ENCODE results near the gene NINJ2.

Gene NINJ2

DNA sequence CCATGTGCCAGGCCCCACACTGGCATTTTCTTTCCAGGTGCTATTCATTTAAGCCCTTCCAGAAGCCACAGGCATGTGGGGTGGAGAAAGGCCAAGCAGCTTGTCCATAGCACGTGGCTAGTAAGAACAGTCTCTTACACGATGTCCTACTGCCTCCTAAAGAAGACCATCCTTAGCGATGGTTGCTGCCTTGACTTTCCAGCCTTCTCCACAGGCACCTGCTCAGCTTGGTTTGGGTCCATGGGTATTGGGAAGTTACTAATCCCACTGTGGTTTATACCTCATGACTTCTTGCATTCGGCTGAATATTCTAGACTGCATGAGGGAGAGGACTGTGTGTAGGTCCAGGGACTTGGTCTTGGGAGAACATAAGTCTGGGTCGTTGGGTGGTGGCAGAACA lies 49.2 kb downstream of the NINJ2 start:
- no peak for DNase-seq (ENCODE audit: low spot score)

DNA sequence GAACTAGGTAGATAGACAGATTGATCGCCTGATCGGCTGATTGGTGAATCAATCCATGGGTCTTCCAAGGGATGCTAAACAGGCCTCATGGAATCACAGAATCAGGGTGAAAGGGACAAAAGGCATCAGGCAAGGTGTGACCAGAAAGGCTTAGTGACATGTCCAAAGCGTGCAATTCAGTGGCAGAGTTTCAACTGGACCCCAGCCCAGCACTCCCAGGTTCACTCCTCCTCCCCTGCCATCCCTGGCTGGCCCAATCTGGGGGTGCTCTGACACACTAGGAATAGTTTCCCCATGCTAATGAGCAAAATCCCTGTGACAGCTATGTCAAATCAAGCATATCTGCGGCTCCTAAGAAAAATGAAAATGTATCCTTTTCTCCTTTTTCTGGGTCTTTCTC lies 50.4 kb downstream of the NINJ2 start:
- DNase-seq (ENCODE audit: low spot score), result no peak

DNA sequence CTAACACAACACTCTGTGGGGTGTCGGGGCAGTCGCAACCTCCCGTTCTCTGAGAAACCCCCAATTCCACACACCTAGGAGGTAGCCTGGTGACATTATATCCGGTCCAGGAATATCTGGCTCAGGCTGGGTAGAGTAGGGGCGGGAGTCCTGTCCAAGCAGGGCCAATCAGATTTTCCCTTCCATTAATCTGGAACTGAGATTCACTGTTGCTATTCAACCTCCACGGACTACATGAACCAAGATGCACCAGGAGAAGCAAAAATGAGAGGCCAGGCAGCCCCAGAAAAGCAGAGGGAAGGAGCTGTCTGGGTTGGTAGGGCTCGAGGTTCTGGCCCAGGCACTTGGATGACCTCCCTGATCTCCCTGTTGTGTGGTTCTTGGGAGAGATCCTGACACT lies 51.0 kb downstream of the NINJ2 start:
- DNase-seq (ENCODE audit: low spot score), result no peak

DNA sequence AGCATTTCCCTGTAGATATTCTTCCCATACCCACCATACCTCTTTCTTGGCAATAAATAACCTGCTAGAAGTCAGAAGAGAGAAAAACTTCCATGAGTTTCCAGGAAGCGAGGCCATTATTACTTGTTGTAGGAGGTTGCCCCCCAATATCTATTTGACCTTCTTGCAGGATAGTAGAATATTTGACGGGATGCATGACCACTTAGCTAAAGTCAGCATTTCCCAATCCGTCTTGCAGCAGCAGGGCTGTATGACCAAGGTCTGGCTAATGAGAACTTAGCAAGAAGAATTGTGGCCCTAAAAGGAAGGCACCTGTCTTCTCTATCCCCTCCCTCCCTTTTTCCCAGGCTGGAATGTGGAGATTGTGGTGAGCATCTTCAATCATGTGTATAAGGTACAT lies 51.5 kb downstream of the NINJ2 start:
- DNase-seq (ENCODE audit: low spot score), result no peak

DNA sequence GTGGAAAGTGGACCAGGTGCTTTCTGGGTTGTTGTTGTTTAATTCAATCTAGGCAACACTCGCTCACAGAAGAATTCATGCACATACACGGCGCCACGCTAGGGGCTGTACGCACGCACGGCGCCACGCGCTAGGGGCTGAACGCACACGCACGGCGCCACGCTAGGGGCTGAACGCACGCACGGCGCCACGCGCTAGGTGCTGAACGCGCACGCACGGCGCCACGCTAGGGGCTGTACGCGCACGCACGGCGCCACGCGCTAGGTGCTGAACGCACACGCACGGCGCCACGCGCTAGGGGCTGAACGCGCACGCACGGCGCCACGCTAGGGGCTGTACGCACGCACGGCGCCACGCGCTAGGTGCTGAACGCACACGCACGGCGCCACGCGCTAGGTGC lies 54.3 kb downstream of the NINJ2 start:
- DNase-seq (ENCODE audit: low spot score), result no peak

DNA sequence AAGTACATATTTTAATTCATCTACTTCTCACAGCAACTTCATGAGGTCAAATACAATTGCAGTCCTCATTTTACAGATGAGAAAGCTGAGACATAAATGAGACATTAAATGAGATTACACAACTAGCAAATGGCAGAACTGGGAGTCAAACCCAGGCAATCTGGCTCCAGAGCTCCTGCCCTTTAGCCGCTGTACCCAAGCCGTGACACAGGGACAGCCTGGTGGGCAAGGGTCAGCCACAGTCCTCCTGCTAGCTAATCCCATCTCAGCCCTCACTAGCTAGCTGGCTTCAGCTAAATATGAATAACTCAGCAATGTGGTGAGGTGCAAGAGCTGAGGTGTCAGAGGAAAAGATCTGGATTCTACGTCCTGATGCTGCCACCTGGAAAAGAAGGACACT lies 54.8 kb downstream of the NINJ2 start:
- DNase-seq (ENCODE audit: low spot score), result no peak

DNA sequence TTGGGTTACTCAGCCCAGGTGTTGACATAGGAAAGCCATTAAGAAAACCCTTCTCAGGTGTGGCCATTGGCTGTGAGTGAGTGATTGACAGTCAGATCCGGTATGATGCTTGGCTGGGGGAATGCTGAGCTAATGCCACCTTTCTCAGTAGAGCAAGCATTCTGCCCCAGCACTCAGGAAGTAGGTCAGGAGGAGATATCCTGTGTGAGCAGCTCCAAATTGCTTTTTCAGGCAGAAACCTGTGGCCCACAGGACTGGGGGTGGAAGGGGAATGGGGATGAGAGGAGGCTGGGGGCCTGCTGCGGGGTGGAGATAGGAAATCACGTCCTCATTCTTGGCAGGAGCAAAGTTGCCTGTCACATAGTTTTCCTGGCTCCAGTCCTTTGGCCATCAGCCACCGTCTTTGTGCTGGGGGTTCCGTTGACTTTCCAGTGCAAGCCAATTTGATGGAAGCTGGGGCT lies 55.7 kb downstream of the NINJ2 start:
- no peak for DNase-seq (ENCODE audit: low spot score)

DNA sequence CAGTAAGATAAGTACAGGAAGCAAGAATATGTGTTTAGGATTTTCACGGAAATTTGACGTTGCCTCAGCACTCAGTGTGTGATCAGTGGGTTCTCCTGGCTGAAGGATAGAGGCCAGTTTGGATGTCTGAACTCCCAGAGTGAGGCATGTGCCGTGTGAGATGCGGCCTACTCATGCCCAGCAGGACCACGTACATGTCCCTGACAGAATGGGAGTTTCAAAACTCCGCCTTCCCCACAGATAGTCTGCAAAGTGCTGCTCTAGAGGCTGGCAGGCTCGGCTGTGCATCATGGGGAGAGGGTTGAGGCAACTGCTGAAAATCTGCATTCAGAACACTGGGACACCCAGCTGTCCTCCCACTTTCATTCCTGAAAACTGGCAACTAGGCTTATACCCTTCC lies 58.3 kb downstream of the NINJ2 start:
- DNase-seq (ENCODE audit: low spot score), result no peak

DNA sequence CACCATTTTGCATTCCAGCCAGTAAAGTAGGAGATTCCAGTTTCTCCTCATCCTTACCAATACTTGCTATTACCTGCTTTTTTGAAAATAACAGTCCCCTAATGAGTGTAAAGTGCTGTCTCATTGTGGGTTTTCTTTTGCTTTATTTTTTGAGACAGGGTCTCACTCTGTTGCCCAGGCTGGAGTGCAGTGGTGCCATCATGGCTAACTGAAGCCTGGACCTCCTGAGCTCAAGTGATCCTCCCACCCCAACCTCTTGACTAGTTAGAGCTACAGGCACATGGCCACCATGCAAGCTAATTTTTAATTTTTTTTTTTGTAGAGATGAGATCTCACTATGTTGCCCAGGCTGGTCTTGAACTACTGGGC lies 60.6 kb downstream of the NINJ2 start:
- no peak for DNase-seq (ENCODE audit: low spot score)

DNA sequence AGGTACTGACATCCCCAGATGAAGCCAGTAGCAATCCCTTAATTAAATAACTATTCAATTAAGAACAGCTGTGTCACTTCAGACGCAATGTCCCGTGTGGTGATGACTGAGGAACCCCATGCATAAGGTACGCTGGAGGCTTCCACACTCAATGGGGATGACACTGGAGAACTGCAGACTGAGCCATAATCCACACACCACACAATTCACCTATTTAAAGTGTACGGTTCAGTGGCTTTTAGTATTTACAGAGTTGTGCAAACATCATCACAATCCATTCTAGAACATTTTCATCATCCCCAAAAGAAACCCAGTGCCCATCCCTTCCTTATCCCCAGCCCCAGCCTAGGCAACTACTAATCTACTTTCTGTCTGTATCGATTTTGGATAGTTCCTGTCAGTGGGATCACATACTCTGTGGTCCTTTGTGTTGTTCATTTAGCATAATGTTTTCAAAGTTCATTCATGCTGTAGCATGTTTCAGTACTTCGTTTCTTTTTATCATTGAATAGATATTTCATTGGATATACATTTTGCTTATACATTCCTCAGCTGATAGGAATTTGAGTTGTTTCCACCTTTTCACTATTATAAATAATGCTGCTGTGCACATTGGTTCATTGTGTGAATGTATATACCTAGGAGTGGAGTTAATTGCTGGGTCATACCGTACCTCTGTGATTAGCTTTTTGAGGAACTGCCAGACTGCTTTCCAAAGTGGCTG lies 61.1 kb downstream of the NINJ2 start:
- DNase-seq (ENCODE audit: low spot score), result no peak

DNA sequence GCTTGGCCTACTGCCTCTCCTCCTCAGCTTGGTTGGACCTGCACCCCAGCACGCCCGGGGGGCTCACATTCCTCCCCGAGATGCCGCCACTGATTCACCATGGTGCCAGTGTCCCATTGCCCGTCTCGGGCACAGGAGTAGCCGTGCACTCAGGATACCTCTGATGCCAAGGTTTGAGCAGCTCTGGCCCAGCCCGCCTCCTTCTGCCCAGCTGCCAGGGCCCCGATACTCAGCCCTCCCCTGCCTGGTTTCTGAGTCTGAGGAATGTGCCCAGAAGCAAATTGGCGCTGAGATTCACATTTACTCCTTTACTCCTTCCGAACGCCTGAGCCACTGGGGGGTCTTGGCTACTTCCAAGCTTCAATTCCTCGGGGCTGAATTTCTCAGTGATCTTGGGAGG lies 63.5 kb downstream of the NINJ2 start:
- no peak for DNase-seq (ENCODE audit: low spot score)

DNA sequence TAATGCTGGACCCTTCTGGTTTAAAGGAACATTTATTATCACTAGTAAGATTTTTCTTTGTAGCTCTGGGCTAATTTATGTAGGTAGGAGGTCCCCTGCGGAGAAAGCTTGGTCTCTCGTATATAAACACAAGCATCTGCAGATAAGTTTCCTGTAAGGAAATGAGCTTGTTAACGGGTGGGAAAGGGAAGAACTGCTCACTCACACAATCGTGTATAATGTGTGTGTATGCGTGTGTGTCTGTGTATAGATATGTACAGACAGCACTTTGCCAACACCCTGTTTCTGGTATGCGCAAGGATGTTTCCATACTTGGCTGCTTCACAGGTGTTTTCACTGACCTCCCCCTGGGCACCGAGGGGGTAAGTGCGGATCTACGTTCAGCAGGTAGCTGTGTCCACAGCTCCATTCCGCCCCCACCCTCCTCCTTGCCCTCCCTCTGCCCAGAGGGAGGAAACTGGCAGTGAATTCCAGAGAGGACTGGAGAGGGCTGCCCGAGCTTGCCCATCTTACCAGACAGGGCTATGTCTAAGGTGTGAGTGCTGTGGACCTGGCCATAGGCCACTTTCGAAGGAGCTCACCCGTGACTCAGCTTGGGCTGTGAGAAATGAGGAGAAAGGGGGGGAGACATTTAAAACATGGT lies 65.2 kb downstream of the NINJ2 start:
- peak; percentile 65 for DNase-seq (ENCODE audit: low spot score)

DNA sequence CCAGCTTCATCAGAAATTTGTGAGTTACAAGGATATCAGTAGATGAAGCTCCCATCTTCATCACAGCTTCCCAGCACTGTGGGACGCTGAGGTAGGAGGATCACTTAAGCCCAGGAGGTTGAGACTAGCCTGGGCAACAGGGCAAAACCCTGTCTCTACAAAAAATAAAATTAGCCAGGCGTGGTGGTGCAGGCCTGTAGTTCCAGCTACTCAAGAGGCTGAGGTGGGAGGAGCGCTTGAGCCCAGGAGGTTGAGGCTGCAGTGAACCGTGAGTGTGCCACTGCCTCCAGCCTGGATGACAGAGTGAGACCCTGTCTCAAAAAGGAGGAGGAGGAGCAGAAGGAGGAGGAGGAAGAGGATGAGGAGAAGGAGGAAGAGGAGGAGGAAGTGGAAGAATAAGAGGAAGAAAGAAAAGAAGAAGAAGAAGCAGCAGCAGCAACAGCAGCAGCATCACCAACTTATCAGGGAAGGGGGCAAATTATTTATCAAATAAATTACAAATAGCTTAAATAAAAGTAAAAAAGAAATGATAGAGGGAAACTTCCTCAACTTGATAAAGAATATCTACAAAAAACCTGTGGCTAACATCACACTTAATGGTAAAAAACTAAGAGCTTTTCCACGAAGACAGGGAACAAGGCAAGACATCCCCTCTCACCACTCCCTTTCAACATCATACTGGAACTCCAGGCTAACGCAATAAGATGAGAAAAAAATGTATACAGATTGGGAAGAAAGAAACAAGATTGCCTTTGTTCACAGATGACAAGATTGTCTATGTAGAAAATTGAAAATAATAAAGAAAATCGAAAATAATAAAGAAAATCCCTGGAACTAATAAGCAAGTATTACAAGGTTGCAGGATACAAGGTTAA lies 69.6 kb downstream of the NINJ2 start:
- peak; percentile 66 for DNase-seq (ENCODE audit: low spot score)

DNA sequence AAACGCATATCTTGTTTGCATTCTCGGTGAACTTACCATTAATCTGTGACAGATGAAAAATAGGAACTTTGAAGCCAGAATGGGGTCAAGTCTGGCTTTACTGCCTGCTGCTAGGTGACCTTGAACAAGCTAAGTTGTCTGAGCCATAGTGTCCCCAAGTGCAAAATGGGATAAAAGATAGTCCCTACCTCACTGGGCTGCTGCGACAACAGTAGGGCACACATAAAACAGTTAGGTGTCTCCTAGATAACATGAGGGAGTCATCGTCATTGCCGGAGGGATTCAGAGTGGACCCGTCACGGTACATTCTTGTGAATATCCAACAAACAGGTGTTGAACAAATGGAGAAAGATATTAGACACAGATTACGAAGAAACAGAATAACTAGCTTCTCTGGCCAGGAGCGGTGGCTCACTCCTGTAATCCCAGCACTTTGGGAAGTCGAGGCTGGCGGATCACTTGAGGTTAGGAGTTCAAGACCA lies 71.2 kb downstream of the NINJ2 start:
- no peak for DNase-seq (ENCODE audit: low spot score)

DNA sequence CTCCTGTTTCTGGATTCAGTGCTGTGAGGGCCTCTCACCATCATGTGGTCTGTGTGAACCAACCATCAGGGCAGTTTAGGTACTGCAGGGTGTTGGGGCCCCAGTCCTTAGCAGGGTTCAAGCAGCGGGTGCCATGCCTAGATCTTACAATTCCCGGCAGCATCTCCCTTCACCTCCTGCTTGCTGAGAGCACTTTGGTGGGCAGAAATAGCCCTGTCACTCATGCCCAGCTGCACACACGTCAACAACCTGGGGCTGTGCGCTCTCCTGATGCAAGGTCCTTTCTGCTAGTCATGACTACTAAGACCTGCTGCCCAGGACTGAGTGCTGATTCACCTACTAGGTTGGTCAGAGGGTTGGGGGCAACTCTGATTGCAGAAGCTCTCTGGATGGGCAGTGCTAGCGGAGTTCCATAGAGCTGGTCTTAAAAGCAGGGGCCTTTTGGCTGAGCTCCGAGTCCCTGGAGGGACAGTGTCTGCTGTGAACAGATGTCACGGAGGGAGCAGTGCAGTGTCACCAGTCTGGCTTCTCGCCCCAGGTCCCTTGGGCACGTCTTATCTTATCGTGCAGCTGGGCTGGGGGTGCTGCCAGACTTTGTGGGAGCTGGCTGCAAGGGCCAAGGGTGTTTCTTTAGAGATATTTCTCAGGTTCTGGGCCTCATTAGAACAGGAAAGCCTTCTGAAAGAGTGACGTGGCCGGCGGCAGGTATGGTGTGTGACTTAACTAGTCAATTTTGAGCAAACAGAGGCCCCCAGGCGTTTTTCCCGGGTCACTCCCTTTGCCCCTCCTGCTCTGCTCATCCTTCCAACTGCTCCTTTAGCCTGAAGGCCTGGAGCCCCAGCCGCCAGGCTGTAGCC lies 71.8 kb downstream of the NINJ2 start:
- DNase-seq (ENCODE audit: low spot score), result peak; percentile 99

DNA sequence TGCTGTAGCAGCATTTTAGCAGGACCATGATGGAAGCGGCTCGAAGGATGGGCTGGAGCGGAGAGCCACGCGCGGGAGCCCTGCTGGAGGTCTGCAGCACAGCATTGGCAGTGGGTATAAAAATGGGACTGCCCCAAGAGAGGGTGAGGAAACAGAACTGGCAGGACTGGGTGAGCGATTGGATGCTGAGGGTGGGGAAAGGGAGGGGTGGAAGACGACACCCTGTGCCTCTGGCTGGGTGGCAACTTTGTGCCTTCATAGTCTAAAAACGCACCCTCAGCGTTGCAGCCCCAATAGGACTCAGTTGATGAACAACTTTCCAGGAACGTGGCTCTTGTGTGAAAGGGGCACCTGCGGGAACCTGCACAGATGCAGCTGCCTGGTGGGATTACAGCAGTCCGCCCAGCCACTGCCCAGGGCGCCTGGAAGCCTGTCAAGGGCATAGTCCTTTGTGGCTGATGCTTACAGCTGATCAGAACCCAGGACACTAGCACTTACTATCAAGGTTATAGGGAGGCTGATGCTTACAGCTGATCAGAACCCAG lies 73.0 kb downstream of the NINJ2 start:
- DNase-seq (ENCODE audit: low spot score), result peak; percentile 89

DNA sequence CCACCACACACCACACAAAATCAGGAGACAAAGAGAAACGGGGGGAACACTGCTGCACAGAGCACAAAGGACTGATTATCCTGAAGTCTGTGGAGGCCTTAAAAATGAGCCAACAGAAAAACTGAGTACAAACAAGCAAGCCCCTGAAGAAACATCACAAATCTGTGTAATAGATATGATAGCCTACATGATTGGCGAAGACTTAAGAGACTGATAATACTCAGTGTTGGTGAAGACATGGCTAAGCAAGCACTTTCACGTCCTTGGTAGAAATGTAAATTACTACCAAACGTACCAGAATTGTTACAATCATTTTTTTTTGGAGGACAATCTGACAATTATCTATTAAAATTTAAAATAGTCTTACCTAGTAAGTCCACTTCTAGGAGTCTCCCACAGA lies 74.6 kb downstream of the NINJ2 start:
- peak; percentile 67 for DNase-seq (ENCODE audit: low spot score)

DNA sequence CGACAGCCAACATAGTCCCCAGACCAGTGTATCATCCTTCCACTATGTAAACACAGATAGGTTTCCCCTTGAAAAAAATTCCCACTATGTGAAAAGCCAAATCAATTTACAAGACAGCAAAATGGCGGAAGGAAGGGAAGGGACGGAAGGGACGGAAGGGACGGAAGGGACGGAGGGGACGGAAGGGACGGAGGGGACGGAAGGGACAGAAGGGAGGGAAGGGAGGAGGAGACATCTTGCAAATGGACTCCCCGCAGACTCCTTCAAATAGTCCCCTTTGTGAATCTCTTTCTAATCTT lies 75.3 kb downstream of the NINJ2 start:
- DNase-seq (ENCODE audit: low spot score), result no peak

DNA sequence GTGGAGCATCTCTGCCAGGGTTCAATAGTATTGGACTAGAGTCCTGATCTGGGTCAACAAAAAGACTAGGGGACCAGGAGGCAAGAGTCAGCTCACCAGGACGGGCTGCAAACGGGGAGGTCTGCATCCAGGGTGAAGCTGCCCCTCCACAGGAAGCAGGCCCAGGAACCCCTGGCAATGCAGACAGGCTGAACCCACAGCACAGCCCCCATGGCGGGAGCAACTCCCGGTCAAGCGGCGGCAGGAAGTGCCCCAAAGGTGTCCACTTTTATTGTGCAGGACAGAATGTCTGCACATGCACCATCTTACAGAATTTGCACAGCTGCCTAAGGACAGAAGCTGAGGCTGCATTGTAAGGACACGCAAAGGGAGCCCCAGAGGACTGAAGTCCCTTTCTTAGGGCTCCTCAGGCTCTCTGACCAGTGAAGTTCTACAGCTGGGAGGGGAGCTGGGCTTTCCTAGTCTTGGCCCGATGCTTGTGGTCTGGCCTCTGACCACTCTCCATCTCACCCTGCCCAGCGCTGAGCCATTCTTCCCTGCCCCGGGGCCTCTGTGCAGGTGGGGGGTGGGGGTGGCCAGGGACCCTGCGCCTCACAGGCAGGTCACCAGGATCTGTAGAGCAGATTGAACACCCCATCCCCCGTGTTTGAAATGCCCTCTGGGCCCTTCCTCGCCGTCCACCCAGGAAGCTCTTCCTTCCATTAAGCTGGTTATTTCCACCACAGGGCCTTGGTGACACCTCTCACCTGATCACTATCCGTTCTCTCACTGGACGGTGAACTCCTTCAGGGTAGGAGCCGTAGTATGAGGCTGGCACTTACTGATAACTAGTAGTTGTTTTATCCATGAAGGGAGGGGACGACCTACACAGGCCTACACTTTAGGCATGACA lies 75.9 kb downstream of the NINJ2 start:
- DNase-seq (ENCODE audit: low spot score), result peak; percentile 90

DNA sequence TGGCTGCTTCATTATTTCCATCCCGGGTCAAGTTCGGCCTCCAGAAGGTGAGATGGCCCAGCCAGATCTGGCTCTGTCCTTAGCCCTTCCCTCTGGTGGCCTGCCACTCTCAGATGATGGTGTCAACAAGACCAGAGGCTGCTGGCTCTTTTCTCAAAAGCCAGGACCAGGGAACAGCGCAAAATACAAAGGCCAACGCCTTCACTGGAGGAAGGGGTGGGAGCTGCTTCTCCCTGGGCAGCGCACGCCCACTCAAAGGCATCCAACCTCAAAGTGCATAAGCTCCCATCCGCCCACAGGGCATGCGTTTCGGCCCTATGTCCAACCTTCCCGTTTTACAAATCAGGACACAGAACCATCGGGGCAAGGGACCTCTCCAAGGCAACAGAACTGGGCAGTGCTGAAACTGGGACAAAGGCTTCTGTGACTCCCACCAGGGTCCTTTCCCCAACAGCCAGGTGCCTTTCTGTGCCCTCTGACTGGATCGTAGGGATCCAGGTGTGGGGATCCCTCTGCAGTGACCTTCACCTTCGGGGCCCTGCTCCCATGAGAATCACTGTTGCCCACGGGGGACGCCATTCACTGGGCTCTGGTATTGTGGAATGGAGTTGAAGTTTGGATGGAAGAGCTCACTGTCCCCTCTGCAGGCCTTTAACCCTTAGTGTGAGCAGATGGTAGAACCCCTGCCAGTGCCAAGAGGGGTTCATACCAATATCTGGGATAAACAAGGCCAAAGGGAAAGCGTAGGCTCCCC lies 76.8 kb downstream of the NINJ2 start:
- DNase-seq (ENCODE audit: low spot score), result peak; percentile 39

Data from hematopoietic multipotent progenitor cell treated with erythropoietin and hydrocortisone succinate and interleukin-3 and kit ligand, for 17 days (in vitro differentiated cells).